SJSA1 (cell line): Measurements from ENCODE around the gene FOXK2. TPM values are rescaled to one million over a fixed set of nuclear protein-coding genes. Genes with fewer than 3 reads are reported as not detected.

ENCODE experiments used
- DNase-seq, 2 experiments: peaks; one replicate each; pipeline ENCODE4 v3.0.0-alpha.2; 2015 to 2020; ENCODE audit warnings: low spot score in 2 of 2, low read depth in 1 of 2
- H3K27ac ChIP-seq: fragments of 250-450 bp; sonication (Bioruptor Pico); 2 replicates; pipeline ENCODE4 v1.5.1; 2020; ENCODE audit warnings: mild to moderate bottlenecking, moderate library complexity
- H3K27me3 ChIP-seq: fragments of 250-450 bp; sonication (Bioruptor Pico); replicated peaks from 2 replicates; pipeline ENCODE4 v1.5.1; 2020; ENCODE audit warnings: mild to moderate bottlenecking, moderate library complexity
- H3K36me3 ChIP-seq: fragments of 250-450 bp; sonication (Bioruptor Pico); 2 replicates; pipeline ENCODE4 v1.5.1; 2020; ENCODE audit warnings: mild to moderate bottlenecking
- H3K4me1 ChIP-seq: fragments of 250-450 bp; sonication (Bioruptor Pico); replicated peaks from 2 replicates; pipeline ENCODE4 v1.6.1; 2021; ENCODE audit warnings: mild to moderate bottlenecking
- H3K4me3 ChIP-seq: fragments of 250-450 bp; sonication (Bioruptor Pico); 2 replicates; pipeline ENCODE4 v1.5.1; 2020; ENCODE audit warnings: mild to moderate bottlenecking
- H3K9me3 ChIP-seq: fragments of 250-450 bp; sonication (Bioruptor Pico); replicated peaks from 2 replicates; pipeline ENCODE4 v1.5.1; 2020; ENCODE audit warnings: mild to moderate bottlenecking
- total RNA-seq: library from RNA; depleted of rRNA; stranded (reverse); fragments of >200 nt; shearing (Covaris generic); gene quantifications from 2 replicates; pipeline ENCODE4 v1.2.3, GENCODE V29; 2014

FOXK2 gene
- total RNA-seq, 1 experiment from 2014 or later = 54.9 TPM

DNA sequence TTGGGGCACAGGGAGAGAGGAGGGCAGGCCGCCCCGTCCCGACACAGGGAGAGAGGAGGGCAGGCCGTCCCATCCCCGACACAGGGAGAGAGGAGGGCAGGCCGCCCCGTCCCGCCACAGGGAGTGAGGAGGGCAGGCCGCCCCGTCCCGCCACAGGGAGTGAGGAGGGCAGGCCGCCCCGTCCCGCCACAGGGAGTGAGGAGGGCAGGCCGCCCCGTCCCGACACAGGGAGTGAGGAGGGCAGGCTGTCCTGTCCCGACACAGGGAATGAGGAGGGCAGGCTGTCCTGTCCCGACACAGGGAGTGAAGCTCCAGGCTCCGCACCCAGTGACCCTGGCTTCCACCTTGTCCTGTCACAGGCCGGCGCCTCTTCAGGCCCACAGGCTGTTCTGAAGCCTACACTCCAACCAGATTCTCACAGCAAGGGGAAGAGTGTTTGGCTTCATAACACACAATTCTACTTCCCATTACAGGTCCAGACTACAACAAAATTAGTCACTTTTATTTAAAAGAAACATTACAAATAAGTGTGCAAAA is 94.6 kb downstream of the FOXK2 start:
- H3K27me3 ChIP-seq = no peaks in the 10 kb centered on the region
- H3K4me1 ChIP-seq = no peaks in the 10 kb centered on the region
- peaks cover 91% of the 10 kb centered on the region for H3K36me3 ChIP-seq
- H3K27ac ChIP-seq = no peak overlapping the region
- H3K4me3 ChIP-seq = no peak overlapping the region
- no peak for DNase-seq
- H3K9me3 ChIP-seq = no peaks in the 10 kb centered on the region

- Histone ChIP-seq H3K27ac (no peak overlapping the region), H3K4me3 (no peak overlapping the region), H3K4me1 (no peaks in the 10 kb centered on the region), H3K27me3 (no peaks in the 10 kb centered on the region), H3K9me3 (no peaks in the 10 kb centered on the region), H3K36me3 (peaks cover 93% of the 10 kb centered on the region)
- DNase-seq = no peak
Observed at GRCh38 chr17:82615084-82616020, 95.8 kb downstream of the FOXK2 start.

DNA sequence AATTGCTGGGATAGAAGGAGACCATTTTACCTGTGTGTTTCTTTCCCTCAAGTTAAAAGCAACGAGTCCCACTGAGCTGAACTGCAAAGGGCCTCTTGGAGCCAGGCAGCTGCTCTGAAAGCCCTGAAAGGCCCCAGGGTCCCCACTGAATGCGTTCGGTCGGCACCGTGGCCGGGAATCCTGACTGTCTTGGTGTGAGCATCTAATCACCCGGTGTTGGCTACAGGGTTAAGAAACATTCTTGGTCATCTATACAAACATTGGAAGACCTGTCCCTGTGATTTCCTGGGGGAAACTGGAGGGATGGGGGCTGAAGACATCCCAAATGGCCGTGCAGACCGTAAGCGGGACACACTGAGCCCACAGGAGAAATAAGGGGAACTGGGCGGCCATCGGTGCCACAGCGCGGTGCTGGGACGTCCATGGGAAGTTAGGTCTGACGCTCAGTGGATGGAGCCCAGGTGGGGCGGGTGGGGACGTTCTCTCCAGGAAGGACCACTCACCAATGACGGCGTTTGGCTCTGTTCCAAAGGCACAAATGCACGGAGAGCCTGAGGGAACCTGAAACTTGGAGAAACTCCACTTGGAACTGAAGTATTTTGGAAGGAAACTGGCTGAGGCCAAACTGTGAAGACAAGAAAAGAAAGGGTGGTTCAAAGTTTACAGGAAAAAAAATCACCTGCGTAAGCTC is 96.6 kb downstream of the FOXK2 start:
- Histone ChIP-seq H3K9me3 (no peaks in the 10 kb centered on the region), H3K27me3 (no peaks in the 10 kb centered on the region), H3K27ac (no peak overlapping the region), H3K4me1 (no peaks in the 10 kb centered on the region), H3K36me3 (peaks cover 93% of the 10 kb centered on the region), H3K4me3 (no peak overlapping the region)
- DNase-seq = no peak

DNA sequence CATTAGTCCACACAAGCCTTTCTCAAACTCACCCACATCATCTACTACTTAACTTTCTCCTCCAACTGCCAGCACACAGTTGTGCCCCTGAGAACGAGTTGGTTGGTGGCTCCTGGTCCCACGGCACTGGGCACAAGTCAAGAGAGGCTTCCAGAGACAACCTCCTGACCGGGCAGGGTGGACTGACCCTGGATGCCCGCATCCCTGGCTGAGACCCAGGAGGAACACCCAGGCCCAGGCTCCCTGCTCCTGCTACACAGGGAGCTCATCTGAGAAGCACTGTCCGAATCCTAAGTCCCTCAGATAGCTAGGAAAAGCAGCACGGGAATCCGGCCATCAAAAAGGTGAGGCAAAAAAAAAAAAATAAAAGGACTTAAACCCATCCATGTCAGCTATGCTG is 99.7 kb downstream of the FOXK2 start:
- no peaks in the 10 kb centered on the region for H3K27me3 ChIP-seq
- H3K4me1 ChIP-seq = no peaks in the 10 kb centered on the region
- no peak overlapping the region for H3K27ac ChIP-seq
- no peak for DNase-seq
- no peaks in the 10 kb centered on the region for H3K9me3 ChIP-seq
- H3K4me3 ChIP-seq = no peak overlapping the region
- peaks cover 100% of the 10 kb centered on the region for H3K36me3 ChIP-seq

DNA sequence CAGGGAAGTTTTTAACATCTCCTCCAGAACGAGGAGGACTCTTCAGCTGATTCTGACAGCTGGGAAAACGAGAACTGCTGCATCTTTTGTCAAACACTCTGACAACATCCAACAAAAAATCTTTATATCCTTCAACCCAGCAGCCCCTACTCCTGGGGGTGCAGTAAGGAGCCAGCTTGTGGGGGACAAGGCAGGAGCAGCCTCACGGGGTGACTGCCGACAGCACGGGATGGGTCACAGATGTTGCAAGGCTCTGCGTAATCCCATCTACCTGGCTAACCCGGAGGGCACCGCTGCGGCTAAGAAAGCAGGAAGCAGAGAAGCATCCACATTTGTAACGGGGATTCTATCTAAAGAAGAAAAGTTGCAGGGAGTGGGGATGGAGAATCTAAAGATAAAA is 100.1 kb downstream of the FOXK2 start:
- H3K36me3 ChIP-seq = peaks cover 100% of the 10 kb centered on the region

GRCh38 chr17:82623707-82624106 is 104.2 kb downstream of the FOXK2 start:
- DNase-seq = no peak
- Histone ChIP-seq H3K36me3 (peaks cover 100% of the 10 kb centered on the region), H3K4me1 (no peaks in the 10 kb centered on the region), H3K27me3 (no peaks in the 10 kb centered on the region), H3K27ac (no peak overlapping the region), H3K9me3 (no peaks in the 10 kb centered on the region), H3K4me3 (no peak overlapping the region)

More for the DNA sequence above, 100.1 kb downstream of the FOXK2 start:
- H3K4me3 ChIP-seq = no peak overlapping the region
- H3K9me3 ChIP-seq = no peaks in the 10 kb centered on the region
- no peaks in the 10 kb centered on the region for H3K27me3 ChIP-seq
- DNase-seq = no peak
- no peak overlapping the region for H3K27ac ChIP-seq
- no peaks in the 10 kb centered on the region for H3K4me1 ChIP-seq

DNA sequence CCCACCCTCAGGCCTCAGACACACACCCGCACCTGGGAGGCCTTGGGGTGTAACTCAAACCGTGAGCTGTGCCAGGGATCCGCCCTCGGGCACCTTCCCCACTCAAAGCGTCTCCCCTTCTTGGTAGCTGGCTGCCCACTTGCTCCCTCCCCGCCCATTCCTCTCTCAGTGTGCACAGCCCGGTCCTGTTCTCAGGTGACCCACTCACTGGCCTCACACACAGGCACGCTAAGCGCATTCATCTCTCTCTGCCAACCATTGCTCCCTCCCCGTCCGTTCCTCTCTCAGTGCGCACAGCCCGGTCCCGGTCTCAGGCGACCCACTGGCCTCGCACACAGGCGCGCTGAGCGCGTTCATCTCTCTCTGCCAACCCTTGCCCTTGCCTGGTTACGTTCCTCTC is 107.9 kb downstream of the FOXK2 start:
- no peak overlapping the region for H3K27ac ChIP-seq
- no peaks in the 10 kb centered on the region for H3K27me3 ChIP-seq
- H3K4me1 ChIP-seq = no peaks in the 10 kb centered on the region
- no peaks in the 10 kb centered on the region for H3K9me3 ChIP-seq
- no peak overlapping the region for H3K4me3 ChIP-seq
- no peak for DNase-seq
- H3K36me3 ChIP-seq = peaks cover 90% of the 10 kb centered on the region

DNA sequence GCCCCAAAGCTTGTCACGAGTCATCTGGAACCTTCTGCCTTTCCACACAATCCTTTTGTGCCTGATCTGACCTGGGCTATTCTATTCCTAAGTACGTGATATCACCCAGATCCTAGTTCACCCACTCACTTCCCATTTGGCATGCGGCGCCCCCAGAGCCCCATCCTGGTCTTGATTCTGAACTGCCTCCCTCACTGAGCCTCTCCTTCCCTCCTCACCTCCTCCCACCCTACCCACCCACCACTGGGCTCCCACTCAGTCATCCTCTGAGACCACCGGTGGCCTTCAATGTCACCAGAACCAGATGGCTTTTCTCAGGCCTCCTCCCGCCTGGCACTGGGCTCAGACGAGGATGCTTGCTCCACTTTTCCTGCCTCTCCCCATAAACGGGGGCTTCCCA is 110.2 kb downstream of the FOXK2 start:
- no peak overlapping the region for H3K27ac ChIP-seq
- peaks cover 88% of the 10 kb centered on the region for H3K36me3 ChIP-seq
- no peaks in the 10 kb centered on the region for H3K9me3 ChIP-seq
- H3K27me3 ChIP-seq = no peaks in the 10 kb centered on the region
- H3K4me3 ChIP-seq = no peak overlapping the region
- no peaks in the 10 kb centered on the region for H3K4me1 ChIP-seq
- no peak for DNase-seq

DNA sequence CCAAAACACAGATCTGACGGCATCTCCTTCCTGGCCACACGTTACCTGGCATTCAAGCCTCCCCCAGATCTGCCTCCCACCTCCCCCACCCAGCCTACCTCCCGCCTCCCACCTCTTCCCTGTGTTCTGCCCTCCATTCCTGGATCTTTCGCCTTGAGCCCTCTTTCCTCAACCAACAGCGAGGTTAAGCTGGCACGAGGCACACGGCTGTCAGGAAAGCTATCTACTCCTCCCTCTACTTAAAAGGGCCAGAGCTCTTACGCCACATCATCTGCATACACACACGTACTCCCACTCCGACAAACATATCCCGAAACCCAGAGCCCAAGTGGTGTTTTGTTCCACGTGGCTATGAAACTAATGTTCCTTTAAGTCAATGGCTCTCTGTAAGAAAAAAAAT is 110.7 kb downstream of the FOXK2 start:
- DNase-seq = no peak
- no peaks in the 10 kb centered on the region for H3K4me1 ChIP-seq

DNA sequence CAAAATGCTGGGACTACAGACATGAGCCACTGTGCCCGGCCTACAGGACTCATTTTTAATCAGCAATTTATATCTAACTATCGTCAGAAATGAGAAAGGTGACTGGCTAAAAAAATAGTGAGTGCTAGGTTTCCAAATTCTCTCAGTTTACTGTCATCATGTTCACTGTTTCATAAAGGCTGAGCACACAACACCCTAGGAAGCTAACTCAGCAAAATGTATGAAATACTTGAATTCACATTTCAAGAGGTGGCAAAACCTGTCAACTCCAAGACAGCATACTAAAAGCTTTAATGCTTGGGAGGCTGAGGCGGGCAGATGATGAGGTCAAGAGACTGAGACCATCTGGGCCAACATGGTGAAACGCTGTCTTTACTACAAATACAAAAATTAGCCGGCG is 112.0 kb downstream of the FOXK2 start:
- no peak for DNase-seq
- H3K27ac ChIP-seq = no peak overlapping the region
- no peaks in the 10 kb centered on the region for H3K27me3 ChIP-seq
- no peaks in the 10 kb centered on the region for H3K4me1 ChIP-seq
- H3K4me3 ChIP-seq = no peak overlapping the region
- H3K9me3 ChIP-seq = no peaks in the 10 kb centered on the region
- H3K36me3 ChIP-seq = peaks cover 80% of the 10 kb centered on the region

More for the DNA sequence above, 110.7 kb downstream of the FOXK2 start:
- no peaks in the 10 kb centered on the region for H3K27me3 ChIP-seq
- no peaks in the 10 kb centered on the region for H3K9me3 ChIP-seq
- H3K4me3 ChIP-seq = no peak overlapping the region
- H3K36me3 ChIP-seq = peaks cover 83% of the 10 kb centered on the region
- no peak overlapping the region for H3K27ac ChIP-seq

- Histone ChIP-seq H3K27ac (no peak overlapping the region), H3K36me3 (peaks cover 80% of the 10 kb centered on the region), H3K4me3 (no peak overlapping the region), H3K27me3 (no peaks in the 10 kb centered on the region), H3K9me3 (no peaks in the 10 kb centered on the region), H3K4me1 (no peaks in the 10 kb centered on the region)
- no peak for DNase-seq
Observed at GRCh38 chr17:82632451-82632850, 112.9 kb downstream of the FOXK2 start.

DNA sequence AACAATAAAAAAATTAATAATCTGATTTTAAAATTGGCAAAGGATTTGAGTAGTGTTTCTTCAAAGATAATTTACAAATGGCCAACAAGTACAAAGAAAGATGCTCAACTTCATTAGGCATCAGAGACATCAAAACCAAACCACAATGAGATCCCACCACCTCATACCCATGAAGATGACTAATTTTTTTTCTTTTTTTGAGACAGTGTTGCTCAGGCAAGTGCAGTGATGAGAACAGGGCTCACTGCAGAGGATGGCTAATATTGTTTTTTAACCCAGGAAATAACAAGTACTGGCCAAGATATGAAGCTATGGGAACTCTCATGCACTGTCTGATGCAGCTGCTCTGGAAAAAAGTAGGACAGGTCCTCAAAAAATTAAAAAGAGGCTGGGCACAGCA is 113.8 kb downstream of the FOXK2 start:
- Histone ChIP-seq H3K4me1 (no peaks in the 10 kb centered on the region), H3K27me3 (no peaks in the 10 kb centered on the region), H3K9me3 (no peaks in the 10 kb centered on the region), H3K36me3 (peaks cover 77% of the 10 kb centered on the region), H3K27ac (no peak overlapping the region), H3K4me3 (no peak overlapping the region)
- DNase-seq = no peak

- Histone ChIP-seq H3K4me1 (no peaks in the 10 kb centered on the region), H3K27ac (no peak overlapping the region), H3K36me3 (peaks cover 85% of the 10 kb centered on the region), H3K4me3 (no peak overlapping the region), H3K27me3 (no peaks in the 10 kb centered on the region), H3K9me3 (no peaks in the 10 kb centered on the region)
- no peak for DNase-seq
Observed at GRCh38 chr17:82636626-82637598, 117.4 kb downstream of the FOXK2 start.
